ENCODE results near the gene KEAP1.

- TF ChIP-seq CTCF (IDR thresholded peaks at IDR 0.05; ENCODE audit: extremely low read depth in 1 of 2, insufficient read depth in 1 of 2, low read depth in 1 of 2, low read length in 2 of 2) (peak in 1 of 2 donors; percentile 12), POLR2AphosphoS5 (IDR thresholded peaks at IDR 0.05; ENCODE audit: insufficient read depth, low read depth, low read length) (no peak)
Observed at GRCh38 chr19:10514211-10515145, 11.3 kb upstream of the KEAP1 start.

Data from endothelial cell of umbilical vein (primary cell).